Smooth muscle cell (in vitro differentiated cells): Measurements from ENCODE around the gene THBS2. TPM values are rescaled to one million over a fixed set of nuclear protein-coding genes. Genes with fewer than 3 reads are reported as not detected.
A peak's percentile ranks its signal among the peaks of the same experiment; 100 is the strongest.

Source experiments
- DNase-seq: peaks from one replicate; lab custom pipeline; 2025; ENCODE audit not compliant: unreplicated experiment; lab: John Stamatoyannopoulos, UW
- H2AFZ ChIP-seq: fragments of 200-600 bp; sonication (generic); 2 replicates; pipeline ENCODE4 v1.6.0; 2016; ENCODE audit warnings: antibody characterized with exemption, low read depth, mild to moderate bottlenecking
- H3F3A ChIP-seq: fragments of 200-600 bp; sonication (generic); 2 replicates; pipeline ENCODE4 v1.6.0; 2017; ENCODE audit warnings: antibody characterized with exemption, low read depth
- H3K27ac ChIP-seq: fragments of 200-600 bp; sonication (generic); 2 replicates; pipeline ENCODE4 v1.5.1; 2016; ENCODE audit warnings: low read depth, mild to moderate bottlenecking
- H3K27me3 ChIP-seq: fragments of 200-600 bp; sonication (generic); 2 replicates; pipeline ENCODE4 v1.6.1; 2016; ENCODE audit warnings: low read depth, mild to moderate bottlenecking
- H3K36me3 ChIP-seq: fragments of 200-600 bp; sonication (generic); 2 replicates; pipeline ENCODE4 v1.5.1; 2016; ENCODE audit warnings: low read depth
- H3K4me1 ChIP-seq: fragments of 200-600 bp; sonication (generic); 2 replicates; pipeline ENCODE4 v1.5.1; 2016; ENCODE audit warnings: low read depth
- H3K4me2 ChIP-seq: fragments of 200-600 bp; sonication (generic); 2 replicates; pipeline ENCODE4 v1.6.0; 2016; ENCODE audit warnings: mild to moderate bottlenecking
- H3K4me3 ChIP-seq: fragments of 200-600 bp; sonication (generic); 2 replicates; pipeline ENCODE4 v1.5.1; 2016; ENCODE audit warnings: mild to moderate bottlenecking
- H3K79me2 ChIP-seq: fragments of 200-600 bp; sonication (generic); 2 replicates; pipeline ENCODE4 v1.6.0; 2016; ENCODE audit warnings: low read depth, mild to moderate bottlenecking
- H3K9ac ChIP-seq: fragments of 200-600 bp; sonication (generic); 2 replicates; pipeline ENCODE4 v1.6.0; 2016; ENCODE audit warnings: low read depth
- H3K9me3 ChIP-seq: fragments of 200-600 bp; sonication (generic); replicated peaks from 2 replicates; pipeline ENCODE4 v1.5.1; 2016; ENCODE audit warnings: low read depth
- H4K20me1 ChIP-seq: fragments of 200-600 bp; sonication (generic); 2 replicates; pipeline ENCODE4 v1.6.0; 2016; ENCODE audit warnings: low read depth
- CTCF ChIP-seq: fragments of 200-600 bp; sonication (generic); IDR thresholded peaks from 2 replicates; pipeline ENCODE4 v1.5.1; 2017; ENCODE audit warnings: borderline replicate concordance, mild to moderate bottlenecking, antibody characterized with exemption; ENCODE audit not compliant: insufficient read depth, poor library complexity, severe bottlenecking
- WGBS: methylation state at CpG from one replicate; pipeline ENCODE4 v1.1.7; 2016; ENCODE audit warnings: low lambda C conversion rate; 5-methylcytosine and 5-hydroxymethylcytosine counted together
- polyA plus RNA-seq: library from polyadenylated mRNA; unstranded; fragments of >200 nt; fragmentation: Nextera tagmentation; extraction: Ambion mirVana; gene quantifications from 2 replicates; pipeline ENCODE4 v1.2.1, GENCODE V29; 2016
- total RNA-seq: library from RNA; depleted of rRNA; stranded (reverse); fragments of >200 nt; gene quantifications from 2 replicates; pipeline ENCODE4 v1.2.3, GENCODE V29; 2014

Gene THBS2
- total and polyA plus RNA-seq, 2 experiments from 2014 or later: 10.1 to 13.9 TPM

GRCh38 chr6:169212436-169212835 lies 41.2 kb downstream of the THBS2 start:
- Histone ChIP-seq H3K27me3 (no peaks in the 10 kb centered on the region), H3F3A (no peaks in the 10 kb centered on the region), H3K4me1 (peaks cover 10% of the 10 kb centered on the region), H3K27ac (no peak overlapping the region), H3K4me2 (peak overlapping the region; percentile 88), H3K36me3 (no peaks in the 10 kb centered on the region), H3K9me3 (peaks cover 6% of the 10 kb centered on the region), H3K79me2 (no peaks in the 10 kb centered on the region), H2AFZ (peak overlapping the region; percentile 59), H3K4me3 (peak overlapping the region; percentile 55), H3K9ac (peak overlapping the region; percentile 25), H4K20me1 (no peaks in the 10 kb centered on the region)
- TF ChIP-seq CTCF: no peak
- DNase-seq: no peak
- WGBS: 90% methylated on average over 5 of the region's 5 CpGs

- Histone ChIP-seq H3K4me2 (no peak overlapping the region), H4K20me1 (no peaks in the 10 kb centered on the region), H3K4me3 (no peak overlapping the region), H3F3A (no peaks in the 10 kb centered on the region), H3K9ac (no peak overlapping the region), H3K27me3 (no peaks in the 10 kb centered on the region), H3K79me2 (no peaks in the 10 kb centered on the region), H3K4me1 (peaks cover 10% of the 10 kb centered on the region), H2AFZ (no peak overlapping the region), H3K27ac (no peak overlapping the region), H3K9me3 (peaks cover 11% of the 10 kb centered on the region), H3K36me3 (no peaks in the 10 kb centered on the region)
- no peak for DNase-seq
- no peak for TF ChIP-seq CTCF
- 100% methylated on average over 1 of the region's 1 CpG for WGBS
Observed at GRCh38 chr6:169211881-169212280, 41.8 kb downstream of the THBS2 start.

GRCh38 chr6:169210611-169211010 lies 43.0 kb downstream of the THBS2 start:
- H3K4me3 ChIP-seq: no peak overlapping the region
- no peak overlapping the region for H3K9ac ChIP-seq
- H3F3A ChIP-seq: no peaks in the 10 kb centered on the region
- H3K9me3 ChIP-seq: peaks cover 12% of the 10 kb centered on the region
- H3K36me3 ChIP-seq: no peaks in the 10 kb centered on the region
- TF ChIP-seq CTCF: no peak
- DNase-seq: no peak
- no peak overlapping the region for H3K4me2 ChIP-seq
- H4K20me1 ChIP-seq: no peaks in the 10 kb centered on the region
- H3K4me1 ChIP-seq: peaks cover 10% of the 10 kb centered on the region
- no peak overlapping the region for H3K27ac ChIP-seq
- no peaks in the 10 kb centered on the region for H3K27me3 ChIP-seq
- WGBS: 82% methylated on average over 3 of the region's 3 CpGs
- H2AFZ ChIP-seq: peak overlapping the region; percentile 3
- H3K79me2 ChIP-seq: no peaks in the 10 kb centered on the region

GRCh38 chr6:169208011-169208410 lies 45.6 kb downstream of the THBS2 start:
- no peak overlapping the region for H3K27ac ChIP-seq
- no peaks in the 10 kb centered on the region for H3K79me2 ChIP-seq
- peaks cover 5% of the 10 kb centered on the region for H3K4me1 ChIP-seq
- H3K9ac ChIP-seq: no peak overlapping the region
- H4K20me1 ChIP-seq: no peaks in the 10 kb centered on the region
- H3F3A ChIP-seq: no peaks in the 10 kb centered on the region
- no peaks in the 10 kb centered on the region for H3K36me3 ChIP-seq
- H3K27me3 ChIP-seq: no peaks in the 10 kb centered on the region
- no peak overlapping the region for H2AFZ ChIP-seq
- H3K4me3 ChIP-seq: no peak overlapping the region
- H3K4me2 ChIP-seq: no peak overlapping the region
- TF ChIP-seq CTCF: no peak
- no peak for DNase-seq
- peaks cover 12% of the 10 kb centered on the region for H3K9me3 ChIP-seq
